ENCODE results near the gene SEMA6A.

The SEMA6A gene

GRCh38 chr5:116575326-116576052 is 866 bp upstream of the SEMA6A start:
- no peak for DNase-seq (ENCODE audit: low read depth)

GRCh38 chr5:116573702-116574366 is 789 bp downstream of the SEMA6A start:
- DNase-seq (ENCODE audit: low read depth): no peak

GRCh38 chr5:116573279-116573701 is 1.3 kb downstream of the SEMA6A start:
- DNase-seq (ENCODE audit: low read depth): no peak

GRCh38 chr5:116572350-116573278 is 2.0 kb downstream of the SEMA6A start:
- DNase-seq (ENCODE audit: low read depth): no peak

GRCh38 chr5:116571568-116572349 is 2.9 kb downstream of the SEMA6A start:
- no peak for DNase-seq (ENCODE audit: low read depth)

- DNase-seq (ENCODE audit: low read depth): no peak
Observed at GRCh38 chr5:116569999-116570398, 4.6 kb downstream of the SEMA6A start.

GRCh38 chr5:116567106-116567505 is 7.5 kb downstream of the SEMA6A start:
- DNase-seq (ENCODE audit: low read depth): no peak

GRCh38 chr5:116566251-116566650 is 8.4 kb downstream of the SEMA6A start:
- no peak for DNase-seq (ENCODE audit: low read depth)

GRCh38 chr5:116564756-116565490 is 9.7 kb downstream of the SEMA6A start:
- DNase-seq (ENCODE audit: low read depth): no peak

- DNase-seq (ENCODE audit: low read depth): no peak
Observed at GRCh38 chr5:116564312-116564711, 10.3 kb downstream of the SEMA6A start.

- DNase-seq (ENCODE audit: low read depth): no peak
Observed at GRCh38 chr5:116563736-116564308, 10.8 kb downstream of the SEMA6A start.

- DNase-seq (ENCODE audit: low read depth): no peak
Observed at GRCh38 chr5:116562669-116563068, 12.0 kb downstream of the SEMA6A start.

GRCh38 chr5:116561658-116562057 is 13.0 kb downstream of the SEMA6A start:
- no peak for DNase-seq (ENCODE audit: low read depth)

GRCh38 chr5:116559673-116560164 is 14.9 kb downstream of the SEMA6A start:
- no peak for DNase-seq (ENCODE audit: low read depth)

- no peak for DNase-seq (ENCODE audit: low read depth)
Observed at GRCh38 chr5:116559239-116559638, 15.4 kb downstream of the SEMA6A start.

- no peak for DNase-seq (ENCODE audit: low read depth)
Observed at GRCh38 chr5:116557669-116558271, 16.9 kb downstream of the SEMA6A start.

- DNase-seq (ENCODE audit: low read depth): no peak
Observed at GRCh38 chr5:116554764-116555163, 19.9 kb downstream of the SEMA6A start.

- DNase-seq (ENCODE audit: low read depth): no peak
Observed at GRCh38 chr5:116553366-116553765, 21.3 kb downstream of the SEMA6A start.

- no peak for DNase-seq (ENCODE audit: low read depth)
Observed at GRCh38 chr5:116550082-116550481, 24.5 kb downstream of the SEMA6A start.

GRCh38 chr5:116546743-116547124 is 27.9 kb downstream of the SEMA6A start:
- DNase-seq (ENCODE audit: low read depth): no peak
